Measurements from ENCODE around the gene IL36G. TPM values are rescaled to one million over a fixed set of nuclear protein-coding genes. Genes with fewer than 3 reads are reported as not detected.

Gene IL36G
- total and polyA plus RNA-seq, 9 of the 15 experiments (the other 6 are each of a cell fraction or from before 2014, with no cell fraction given) = not detected

GRCh38 chr2:112941753-112942653 is 35.8 kb upstream of the IL36G start (continued):
- TF ChIP-seq, protein P1, sequence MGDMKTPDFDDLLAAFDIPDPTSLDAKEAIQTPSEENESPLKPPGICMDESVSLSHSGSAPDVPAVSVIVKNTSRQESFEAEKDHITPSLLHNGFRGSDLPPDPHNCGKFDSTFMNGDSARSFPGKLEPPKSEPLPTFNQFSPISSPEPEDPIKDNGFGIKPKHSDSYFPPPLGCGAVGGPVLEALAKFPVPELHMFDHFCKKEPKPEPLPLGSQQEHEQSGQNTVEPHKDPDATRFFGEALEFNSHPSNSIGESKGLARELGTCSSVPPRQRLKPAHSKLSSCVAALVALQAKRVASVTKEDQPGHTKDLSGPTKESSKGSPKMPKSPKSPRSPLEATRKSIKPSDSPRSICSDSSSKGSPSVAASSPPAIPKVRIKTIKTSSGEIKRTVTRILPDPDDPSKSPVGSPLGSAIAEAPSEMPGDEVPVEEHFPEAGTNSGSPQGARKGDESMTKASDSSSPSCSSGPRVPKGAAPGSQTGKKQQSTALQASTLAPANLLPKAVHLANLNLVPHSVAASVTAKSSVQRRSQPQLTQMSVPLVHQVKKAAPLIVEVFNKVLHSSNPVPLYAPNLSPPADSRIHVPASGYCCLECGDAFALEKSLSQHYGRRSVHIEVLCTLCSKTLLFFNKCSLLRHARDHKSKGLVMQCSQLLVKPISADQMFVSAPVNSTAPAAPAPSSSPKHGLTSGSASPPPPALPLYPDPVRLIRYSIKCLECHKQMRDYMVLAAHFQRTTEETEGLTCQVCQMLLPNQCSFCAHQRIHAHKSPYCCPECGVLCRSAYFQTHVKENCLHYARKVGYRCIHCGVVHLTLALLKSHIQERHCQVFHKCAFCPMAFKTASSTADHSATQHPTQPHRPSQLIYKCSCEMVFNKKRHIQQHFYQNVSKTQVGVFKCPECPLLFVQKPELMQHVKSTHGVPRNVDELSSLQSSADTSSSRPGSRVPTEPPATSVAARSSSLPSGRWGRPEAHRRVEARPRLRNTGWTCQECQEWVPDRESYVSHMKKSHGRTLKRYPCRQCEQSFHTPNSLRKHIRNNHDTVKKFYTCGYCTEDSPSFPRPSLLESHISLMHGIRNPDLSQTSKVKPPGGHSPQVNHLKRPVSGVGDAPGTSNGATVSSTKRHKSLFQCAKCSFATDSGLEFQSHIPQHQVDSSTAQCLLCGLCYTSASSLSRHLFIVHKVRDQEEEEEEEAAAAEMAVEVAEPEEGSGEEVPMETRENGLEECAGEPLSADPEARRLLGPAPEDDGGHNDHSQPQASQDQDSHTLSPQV (IDR thresholded peaks at IDR 0.05) = no peak

DNA sequence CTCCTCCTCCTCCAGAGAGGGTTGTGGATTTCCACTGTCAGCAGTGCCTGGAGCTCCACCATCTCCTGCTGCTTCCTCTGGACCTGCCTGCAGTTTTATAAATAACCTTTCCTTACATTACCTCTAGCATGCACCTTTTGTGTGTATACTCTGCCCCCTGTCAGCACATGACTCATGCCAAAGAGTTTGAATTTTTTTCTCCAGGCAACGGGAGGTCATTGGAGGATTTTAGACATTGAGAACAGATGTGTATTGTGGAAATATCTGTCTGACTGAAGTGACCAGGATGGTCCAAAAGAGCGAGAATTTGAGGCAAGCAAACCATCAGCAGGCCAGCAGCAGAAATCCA is 35.2 kb upstream of the IL36G start:
- H3K9ac ChIP-seq (ENCODE audit: insufficient read depth in 1 of 2, low read depth in 2 of 2, low read length in 2 of 2) = no peak overlapping the region
- in situ Hi-C loops (cut with MboI) (no loop called here), intact Hi-C loops (cut with micrococcal nuclease) (loop anchor here (5.0 kb wide), 4 partner anchors 55 to 340 kb away; no protein-coding TSS in a partner anchor)
- H3K4me1 ChIP-seq (replicated peaks in 1 of 2; ENCODE audit: control insufficient read depth in 2 of 2, insufficient read depth in 2 of 2, low read length in 2 of 2) = no peaks in the 10 kb centered on the region
- DNase-seq (ENCODE audit: extremely low read depth in 1 of 4, low spot score in 3 of 4) (no peak), ATAC-seq (peak; percentile 25; the same call in 2 of the 3 replicates), FAIRE-seq (no peak)
- H2AFZ ChIP-seq (ENCODE audit: low read depth, low read length) = no peak overlapping the region
- no peak overlapping the region for H3K27ac ChIP-seq (ENCODE audit: extremely low read depth, low read depth, low read length)
- ChIA-PET POLR2A (interaction anchor here (0.9 to 1.5 kb wide), 2 partner anchors 18 to 202 kb away, joined by 3 to 4 read pairs; no protein-coding TSS in a partner anchor), CTCF (ENCODE audit: low intra/inter-chr PET ratio) (interaction anchor here (0.6 to 1.6 kb wide), 2 partner anchors 17 to 362 kb away, joined by 3 to 5 read pairs; no protein-coding TSS in a partner anchor)
- no peaks in the 10 kb centered on the region for H3K9me1 ChIP-seq (ENCODE audit: control insufficient read depth, insufficient read depth, low read length)
- no TSS peak for BruUV-seq (replicated peaks)
- no peaks in the 10 kb centered on the region for H4K20me1 ChIP-seq (replicated peaks; ENCODE audit: control insufficient read depth, insufficient read depth, low read length)
- no peaks in the 10 kb centered on the region for H3K79me2 ChIP-seq (ENCODE audit: control insufficient read depth, insufficient read depth, low read length)
- no peaks in the 10 kb centered on the region for H3K36me3 ChIP-seq (ENCODE audit: control insufficient read depth, insufficient read depth, low read length)
- no peak overlapping the region for H3K4me2 ChIP-seq (ENCODE audit: insufficient read depth, low read length)
- 12% methylated on average over 2 of the region's 2 CpGs for WGBS (ENCODE audit: insufficient coverage, low coverage, missing lambda C conversion rate)
- no peak for TF ChIP-seq ADNP (tag; IDR thresholded peaks at IDR 0.05)
- TF ChIP-seq, protein P2, sequence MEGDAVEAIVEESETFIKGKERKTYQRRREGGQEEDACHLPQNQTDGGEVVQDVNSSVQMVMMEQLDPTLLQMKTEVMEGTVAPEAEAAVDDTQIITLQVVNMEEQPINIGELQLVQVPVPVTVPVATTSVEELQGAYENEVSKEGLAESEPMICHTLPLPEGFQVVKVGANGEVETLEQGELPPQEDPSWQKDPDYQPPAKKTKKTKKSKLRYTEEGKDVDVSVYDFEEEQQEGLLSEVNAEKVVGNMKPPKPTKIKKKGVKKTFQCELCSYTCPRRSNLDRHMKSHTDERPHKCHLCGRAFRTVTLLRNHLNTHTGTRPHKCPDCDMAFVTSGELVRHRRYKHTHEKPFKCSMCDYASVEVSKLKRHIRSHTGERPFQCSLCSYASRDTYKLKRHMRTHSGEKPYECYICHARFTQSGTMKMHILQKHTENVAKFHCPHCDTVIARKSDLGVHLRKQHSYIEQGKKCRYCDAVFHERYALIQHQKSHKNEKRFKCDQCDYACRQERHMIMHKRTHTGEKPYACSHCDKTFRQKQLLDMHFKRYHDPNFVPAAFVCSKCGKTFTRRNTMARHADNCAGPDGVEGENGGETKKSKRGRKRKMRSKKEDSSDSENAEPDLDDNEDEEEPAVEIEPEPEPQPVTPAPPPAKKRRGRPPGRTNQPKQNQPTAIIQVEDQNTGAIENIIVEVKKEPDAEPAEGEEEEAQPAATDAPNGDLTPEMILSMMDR (IDR thresholded peaks at IDR 0.05 in 2 of 3, conservative IDR thresholded peaks at IDR 0.05 in 1 of 3; ENCODE audit: insufficient read depth in 2 of 3, low read depth in 1 of 3, low read length in 3 of 3) = peak in 1 of 3 experiments; percentile 11; a peak in 1 of 6 replicates
- peaks cover 0 to 6% of the 10 kb centered on the region in 2 experiments; a peak in 1 of 5 replicates for H3K27me3 ChIP-seq (ENCODE audit: control insufficient read depth in 2 of 2, insufficient read depth in 2 of 2, low read length in 2 of 2)
- H3K9me3 ChIP-seq (replicated peaks; ENCODE audit: control insufficient read depth, insufficient read depth, low read depth, low read length) = no peaks in the 10 kb centered on the region
- no peak overlapping the region for H3K4me3 ChIP-seq

Measured in K562 (cell line).